ENCODE data around the gene RCBTB2.

The RCBTB2 gene

GRCh38 chr13:48494874-48495273 is 38.0 kb downstream of the RCBTB2 start:
- no peaks in the 10 kb centered on the region for H3K9me2 ChIP-seq (replicated peaks; ENCODE audit: low read depth, low read length)
- TF ChIP-seq CTCF (conservative IDR thresholded peaks at IDR 0.05; ENCODE audit: low read length) (no peak), EZH2phosphoT487 (IDR thresholded peaks at IDR 0.05; ENCODE audit: borderline replicate concordance) (no peak)
- peak overlapping the region; percentile 95 for H3K9ac ChIP-seq (ENCODE audit: low read depth, low read length, poor library complexity, severe bottlenecking)
- peaks cover 15% of the 10 kb centered on the region for H3F3A ChIP-seq (ENCODE audit: low read depth)
- peak overlapping the region; percentile 89 for H3K4me2 ChIP-seq (ENCODE audit: low read depth, low read length, poor library complexity, severe bottlenecking)
- H3K79me2 ChIP-seq (ENCODE audit: insufficient read depth, low read length) = peaks cover 22% of the 10 kb centered on the region
- H4K20me1 ChIP-seq (ENCODE audit: insufficient read depth, low read length, poor library complexity, severe bottlenecking) = no peaks in the 10 kb centered on the region
- peak overlapping the region; percentile 41 for H3K4me3 ChIP-seq (ENCODE audit: low read length, poor library complexity, severe bottlenecking)
- no peaks in the 10 kb centered on the region for H3K27me3 ChIP-seq (ENCODE audit: insufficient read depth, low read length, poor library complexity, severe bottlenecking)
- peaks cover 87% of the 10 kb centered on the region for H3K4me1 ChIP-seq (ENCODE audit: insufficient read depth, low read length, poor library complexity, severe bottlenecking)
- H3K9me3 ChIP-seq (ENCODE audit: insufficient read depth, low read depth, low read length) = no peaks in the 10 kb centered on the region
- no peaks in the 10 kb centered on the region for H3K36me3 ChIP-seq (ENCODE audit: insufficient read depth, low read length)
- H2AFZ ChIP-seq (ENCODE audit: low read length) = no peak overlapping the region

- H3K9ac ChIP-seq (ENCODE audit: low read depth, low read length, poor library complexity, severe bottlenecking) = peak overlapping the region; percentile 95
- H3K4me1 ChIP-seq (ENCODE audit: insufficient read depth, low read length, poor library complexity, severe bottlenecking) = peaks cover 91% of the 10 kb centered on the region
- peak overlapping the region; percentile 89 for H3K4me2 ChIP-seq (ENCODE audit: low read depth, low read length, poor library complexity, severe bottlenecking)
Measured at GRCh38 chr13:48493851-48494250, 39.0 kb downstream of the RCBTB2 start.

GRCh38 chr13:48493066-48493765 is 39.7 kb downstream of the RCBTB2 start:
- Histone ChIP-seq H3K4me1 (ENCODE audit: insufficient read depth, low read length, poor library complexity, severe bottlenecking) (peaks cover 94% of the 10 kb centered on the region), H3K9me2 (replicated peaks; ENCODE audit: low read depth, low read length) (no peaks in the 10 kb centered on the region), H2AFZ (ENCODE audit: low read length) (no peak overlapping the region), H3K4me3 (ENCODE audit: low read length, poor library complexity, severe bottlenecking) (peak overlapping the region; percentile 77), H3K9me3 (ENCODE audit: insufficient read depth, low read depth, low read length) (no peaks in the 10 kb centered on the region), H4K20me1 (ENCODE audit: insufficient read depth, low read length, poor library complexity, severe bottlenecking) (no peaks in the 10 kb centered on the region), H3F3A (ENCODE audit: low read depth) (peaks cover 15% of the 10 kb centered on the region), H3K36me3 (ENCODE audit: insufficient read depth, low read length) (no peaks in the 10 kb centered on the region; the same call in 1 of the 2 replicates), H3K4me2 (ENCODE audit: low read depth, low read length, poor library complexity, severe bottlenecking) (peak overlapping the region; percentile 89), H3K79me2 (ENCODE audit: insufficient read depth, low read length) (peaks cover 38% of the 10 kb centered on the region), H3K27me3 (ENCODE audit: insufficient read depth, low read length, poor library complexity, severe bottlenecking) (no peaks in the 10 kb centered on the region), H3K9ac (ENCODE audit: low read depth, low read length, poor library complexity, severe bottlenecking) (peak overlapping the region; percentile 95)
- TF ChIP-seq CTCF (conservative IDR thresholded peaks at IDR 0.05; ENCODE audit: low read length) (no peak), EZH2phosphoT487 (IDR thresholded peaks at IDR 0.05; ENCODE audit: borderline replicate concordance) (no peak)

More at GRCh38 chr13:48493851-48494250, 39.0 kb downstream of the RCBTB2 start:
- H4K20me1 ChIP-seq (ENCODE audit: insufficient read depth, low read length, poor library complexity, severe bottlenecking) = no peaks in the 10 kb centered on the region
- H3K36me3 ChIP-seq (ENCODE audit: insufficient read depth, low read length) = no peaks in the 10 kb centered on the region; the same call in 1 of the 2 replicates
- H3F3A ChIP-seq (ENCODE audit: low read depth) = peaks cover 15% of the 10 kb centered on the region
- peaks cover 32% of the 10 kb centered on the region for H3K79me2 ChIP-seq (ENCODE audit: insufficient read depth, low read length)
- TF ChIP-seq EZH2phosphoT487 (IDR thresholded peaks at IDR 0.05; ENCODE audit: borderline replicate concordance) (no peak), CTCF (conservative IDR thresholded peaks at IDR 0.05; ENCODE audit: low read length) (no peak)
- no peaks in the 10 kb centered on the region for H3K9me3 ChIP-seq (ENCODE audit: insufficient read depth, low read depth, low read length)
- no peaks in the 10 kb centered on the region for H3K27me3 ChIP-seq (ENCODE audit: insufficient read depth, low read length, poor library complexity, severe bottlenecking)
- no peak overlapping the region for H2AFZ ChIP-seq (ENCODE audit: low read length)
- H3K4me3 ChIP-seq (ENCODE audit: low read length, poor library complexity, severe bottlenecking) = peak overlapping the region; percentile 77
- H3K9me2 ChIP-seq (replicated peaks; ENCODE audit: low read depth, low read length) = no peaks in the 10 kb centered on the region

All from Loucy (cell line).